SW480 (cell line): Measurements from ENCODE around the gene MIB2.

ENCODE experiments used
- DNase-seq: peaks from one replicate; pipeline ENCODE4 v3.0.0-alpha.2; 2016; ENCODE audit warnings: low spot score

Gene MIB2

DNA sequence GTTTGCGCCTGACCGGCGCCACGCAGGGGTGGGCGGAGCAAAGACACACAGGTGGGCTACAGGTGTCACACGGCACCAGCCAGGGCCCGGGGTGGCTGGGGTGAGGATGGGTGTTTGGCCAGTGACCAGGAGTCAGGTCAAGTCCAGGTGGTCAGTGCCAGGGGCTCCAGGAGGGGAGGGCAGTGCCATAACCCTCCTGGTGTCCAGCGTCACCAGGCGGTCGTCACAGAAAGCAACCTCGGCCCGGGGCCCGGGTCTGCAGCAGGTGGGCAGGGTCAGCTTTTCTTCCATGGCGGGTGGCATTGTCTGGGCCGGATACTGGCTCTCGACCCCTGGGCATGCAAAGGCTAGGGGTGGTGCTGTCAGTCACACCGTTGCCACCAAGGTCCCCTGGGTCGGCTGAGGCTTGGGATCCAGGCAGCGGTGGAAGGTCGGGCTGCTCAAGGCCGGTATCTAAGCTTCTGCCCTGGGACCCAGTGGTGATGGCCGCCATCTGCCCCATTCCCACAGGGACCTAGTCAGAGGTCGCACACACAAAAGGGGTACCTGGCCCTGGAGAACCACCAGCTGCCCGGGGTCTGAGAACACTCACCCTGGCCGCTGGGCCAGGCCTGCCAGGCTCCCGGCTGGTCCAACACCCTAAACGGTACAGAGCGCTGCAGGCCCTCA, 17.1 kb upstream of the MIB2 start:
- no peak for DNase-seq

- no peak for DNase-seq
Observed at GRCh38 chr1:1598720-1599029, 16.6 kb upstream of the MIB2 start.

- no peak for DNase-seq
Observed at GRCh38 chr1:1599030-1599934, 16.0 kb upstream of the MIB2 start.

DNA sequence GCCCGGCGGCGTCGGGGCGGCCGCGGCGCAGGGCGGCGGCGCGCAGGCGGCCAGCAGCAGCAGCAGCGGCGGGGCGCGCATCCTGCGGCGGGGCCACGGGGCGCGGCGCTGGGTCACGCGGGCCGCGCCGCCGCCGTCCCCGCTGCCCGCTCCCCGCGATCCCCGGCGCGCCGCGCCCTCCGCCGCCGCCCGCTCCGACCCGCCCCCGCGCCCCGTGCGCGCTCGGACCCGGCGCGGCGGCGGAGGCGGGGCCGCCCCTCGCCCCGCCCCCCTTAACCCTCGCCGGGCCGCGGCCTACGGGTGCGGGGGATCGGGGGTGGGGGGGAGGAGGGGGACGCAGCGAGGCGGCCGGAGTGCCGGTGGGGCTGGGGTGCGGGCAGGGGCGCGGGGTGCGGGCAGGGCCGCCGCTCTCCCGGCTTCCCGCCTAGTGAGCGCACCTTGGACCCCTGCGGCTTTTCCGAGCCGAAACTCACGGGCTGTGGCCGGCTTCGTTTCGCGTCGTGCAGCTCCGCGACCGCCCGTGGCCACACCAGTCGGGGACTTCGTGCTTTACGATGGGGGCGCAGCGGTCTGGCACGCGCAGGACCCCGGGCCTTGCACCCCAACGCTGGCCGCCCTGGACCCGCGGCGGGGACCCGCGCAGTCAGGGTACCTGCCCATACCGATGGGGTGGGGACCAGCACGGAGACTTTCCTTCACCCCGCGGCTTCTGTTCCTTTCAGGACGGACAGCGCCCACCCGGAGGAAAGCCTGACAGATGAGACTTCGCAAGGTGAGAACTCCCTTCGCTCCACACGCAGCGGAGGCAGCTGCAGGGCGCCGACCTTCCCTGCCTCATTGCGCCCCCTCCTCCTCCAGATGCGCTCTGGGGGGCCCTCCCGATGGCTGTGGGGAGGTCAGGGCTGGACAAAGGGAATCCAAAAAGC, 15.1 kb upstream of the MIB2 start, which contains the start of gene FNDC10:
TSS of gene FNDC10 (minus strand) at position 201 of the 926 bp plus-strand sequence. CDS start at position 81, 120 bp downstream.
- no peak for DNase-seq

- no peak for DNase-seq
Observed at GRCh38 chr1:1600861-1601563, 14.3 kb upstream of the MIB2 start.

DNA sequence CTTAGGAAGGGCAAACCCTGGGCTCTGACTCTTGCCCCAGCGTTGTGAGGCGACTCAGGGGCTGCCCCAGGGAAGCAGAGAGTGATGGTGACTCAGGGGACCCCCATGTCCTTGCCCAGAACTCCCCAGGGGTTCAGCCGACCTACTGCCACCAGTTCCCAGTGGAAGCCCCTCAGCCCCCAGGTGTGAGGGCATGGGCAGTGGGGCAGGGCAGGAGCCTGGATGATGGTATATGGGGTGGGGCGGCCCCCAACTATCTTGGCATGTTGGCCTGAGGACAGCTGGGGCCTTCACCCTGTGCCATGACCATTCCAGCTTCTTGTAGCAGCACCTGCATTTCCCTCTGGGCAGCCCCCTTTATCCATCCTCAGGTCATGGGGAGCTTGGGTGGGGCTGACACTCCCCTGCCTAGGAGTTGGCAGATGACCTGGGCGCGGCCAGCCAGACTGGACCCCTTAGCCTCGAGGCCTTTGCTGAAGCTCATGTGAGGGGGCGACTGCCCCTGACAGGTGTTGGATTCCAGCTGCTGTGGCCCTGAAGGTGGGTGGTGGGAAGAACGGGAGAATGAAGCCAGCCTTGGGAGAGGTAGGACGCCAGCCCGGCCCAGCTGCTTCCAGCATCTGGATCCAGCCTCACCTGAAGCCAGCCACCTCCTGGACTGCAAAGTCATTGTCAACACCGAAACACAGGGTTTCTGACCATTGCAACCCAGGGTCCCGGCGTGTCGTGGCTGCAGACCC, 13.6 kb upstream of the MIB2 start:
- no peak for DNase-seq

GRCh38 chr1:1602304-1602967, 12.9 kb upstream of the MIB2 start:
- no peak for DNase-seq

DNA sequence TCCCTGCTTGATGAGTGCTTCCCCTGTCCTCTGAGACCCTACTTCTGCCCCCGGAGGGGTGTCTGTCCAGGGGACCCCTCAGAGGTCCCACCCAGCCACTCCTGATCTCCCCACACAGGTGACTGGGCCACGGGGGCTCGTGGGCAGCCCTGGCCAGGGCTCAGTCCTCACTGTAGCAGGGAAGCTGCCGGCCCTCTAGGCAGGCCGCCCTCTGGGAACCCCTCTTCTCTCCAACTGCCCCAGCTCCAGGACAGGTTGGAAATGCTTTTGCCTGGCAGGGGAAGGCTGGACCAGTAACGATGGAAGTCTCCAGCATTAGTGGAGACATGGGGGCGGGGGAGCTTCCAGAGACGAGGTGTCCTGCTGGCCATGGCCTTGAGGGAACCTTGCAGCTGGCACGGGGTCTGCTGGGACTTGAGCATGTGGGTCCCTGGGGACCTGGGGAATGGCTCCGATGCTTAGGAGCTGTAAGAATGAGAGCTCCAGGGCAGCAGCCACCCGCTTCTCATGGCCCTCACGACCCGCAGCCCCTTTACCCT, 12.3 kb upstream of the MIB2 start:
- no peak for DNase-seq

GRCh38 chr1:1603671-1604373, 11.5 kb upstream of the MIB2 start:
- no peak for DNase-seq

- DNase-seq: no peak
Observed at GRCh38 chr1:1604374-1605033, 10.8 kb upstream of the MIB2 start.

- DNase-seq: no peak
Observed at GRCh38 chr1:1605034-1605591, 10.2 kb upstream of the MIB2 start.

- no peak for DNase-seq
Observed at GRCh38 chr1:1605724-1606123, 9.6 kb upstream of the MIB2 start.

DNA sequence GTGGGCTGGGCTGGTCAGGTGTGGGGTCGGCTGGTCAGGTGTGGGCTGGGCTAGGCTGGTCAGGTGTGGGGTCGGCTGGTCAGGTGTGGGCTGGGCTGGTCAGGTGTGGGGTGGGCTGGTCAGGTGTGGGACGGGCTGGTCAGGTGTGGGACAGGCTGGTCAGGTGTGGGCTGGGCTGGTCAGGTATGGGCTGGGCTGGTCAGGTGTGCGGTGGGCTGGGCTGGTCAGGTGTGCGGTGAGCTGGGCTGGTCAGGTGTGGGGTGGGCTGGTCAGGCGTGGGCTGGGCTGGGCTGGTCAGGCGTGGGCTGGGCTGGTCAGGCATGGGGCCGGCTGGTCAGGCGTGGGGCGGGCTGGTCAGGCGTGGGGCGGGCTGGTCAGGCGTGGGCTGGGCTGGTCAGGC, 9.1 kb upstream of the MIB2 start:
- DNase-seq: no peak

DNA sequence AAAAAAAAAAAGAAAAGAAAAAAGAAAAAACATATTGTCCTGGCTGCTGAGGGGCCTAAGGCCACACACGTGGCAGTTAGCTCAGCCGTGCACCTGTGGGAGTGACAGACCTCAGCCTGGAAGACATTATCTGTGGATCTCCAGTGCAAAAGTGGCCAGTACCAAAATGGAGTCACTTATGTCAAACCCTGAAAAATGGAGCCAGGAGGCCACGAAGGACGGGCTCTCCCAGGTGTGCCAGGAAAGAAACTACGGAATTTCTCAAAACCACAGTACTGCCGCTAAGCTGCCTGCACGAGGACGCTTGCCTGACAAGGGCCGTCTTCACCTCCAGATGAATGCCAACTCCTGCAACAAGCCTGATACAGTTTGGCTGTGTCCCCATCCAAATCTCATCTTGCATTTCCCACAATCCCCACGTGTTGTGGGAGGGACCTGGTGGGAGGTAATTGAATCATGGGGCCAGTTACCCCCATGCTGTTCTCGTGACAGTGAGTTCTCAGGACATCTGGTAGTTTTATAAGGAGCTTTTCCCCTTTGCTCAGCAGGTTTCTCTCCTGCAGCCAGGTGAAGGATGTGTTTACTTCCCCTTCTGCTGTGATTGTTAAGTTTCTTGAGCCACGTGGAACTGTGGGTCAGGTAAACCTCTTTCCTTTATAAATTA, 5.3 kb upstream of the MIB2 start:
- no peak for DNase-seq

- no peak for DNase-seq
Observed at GRCh38 chr1:1610796-1611195, 4.5 kb upstream of the MIB2 start.

DNA sequence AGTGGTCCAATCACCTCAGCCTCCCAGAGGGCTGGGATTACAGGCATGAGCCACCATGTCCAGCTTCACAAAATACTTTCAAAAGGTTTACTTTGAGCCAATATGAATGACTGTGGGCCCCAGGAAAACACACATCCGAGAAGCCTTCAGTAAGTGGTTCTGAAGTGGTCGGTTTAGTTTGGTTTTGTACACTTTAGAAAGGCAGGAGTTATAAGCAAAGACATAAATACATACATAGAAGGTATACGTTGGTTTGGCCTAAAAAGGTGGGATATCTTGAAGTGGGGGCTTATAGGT, 3.2 kb upstream of the MIB2 start:
- DNase-seq: no peak

- no peak for DNase-seq
Observed at GRCh38 chr1:1613509-1614082, 1.7 kb upstream of the MIB2 start.
